ENCODE measurements around the gene PER2. TPM values are rescaled to one million over a fixed set of nuclear protein-coding genes. Genes with fewer than 3 reads are reported as not detected.

The PER2 gene
- total and polyA plus RNA-seq, 2 donors (not counting 3 experiments of a cell fraction or from before 2014, with no cell fraction given): 0.86 to 3.8 TPM

- intact Hi-C loops (cut with micrococcal nuclease): no loop called here
- no peaks in the 10 kb centered on the region for H3K9me1 ChIP-seq (replicated peaks; ENCODE audit: control insufficient read depth, extremely low read depth, insufficient read depth, low read length)
- ChIA-PET POLR2A (no interaction called here), CTCF (no interaction called here)
- no peaks in the 10 kb centered on the region for H3K9me3 ChIP-seq (replicated peaks; ENCODE audit: control insufficient read depth, insufficient read depth, low read length)
- dilution Hi-C loops (cut with MboI; ENCODE audit: extremely low pct_ligation_motif_present, low sequenced_read_pairs): no loop called here
- no peaks in the 10 kb centered on the region for H4K20me1 ChIP-seq (replicated peaks; ENCODE audit: control insufficient read depth, extremely low read depth, insufficient read depth, low read length)
- peaks cover under 1% of the 10 kb centered on the region for H3K4me1 ChIP-seq (ENCODE audit: control insufficient read depth, extremely low read depth, insufficient read depth, low read length)
- no peak for TF ChIP-seq POLR2AphosphoS5 (IDR thresholded peaks at IDR 0.05; ENCODE audit: insufficient read depth, low read depth, low read length)
- no peak for TF ChIP-seq CTCF (IDR thresholded peaks at IDR 0.05; ENCODE audit: extremely low read depth in 1 of 2, insufficient read depth in 1 of 2, low read depth in 1 of 2, low read length in 2 of 2)
- no peak for TF ChIP-seq FOS (IDR thresholded peaks at IDR 0.05; ENCODE audit: borderline replicate concordance, insufficient read depth, low read length)
- no peak overlapping the region for H3K27ac ChIP-seq (ENCODE audit: insufficient read depth, low read depth, low read length)
- no peaks in the 10 kb centered on the region for H3K27me3 ChIP-seq (ENCODE audit: control insufficient read depth in 2 of 2, insufficient read depth in 2 of 2, low read length in 2 of 2)
- BruUV-seq (replicated peaks): no TSS peak
- DNase-seq (ENCODE audit: low read depth, low spot score): no peak
- H3K79me2 ChIP-seq (ENCODE audit: control insufficient read depth, insufficient read depth, low read length): no peaks in the 10 kb centered on the region
- H2AFZ ChIP-seq (ENCODE audit: low read depth, low read length): no peak overlapping the region
- no peaks in the 10 kb centered on the region for H3K36me3 ChIP-seq (ENCODE audit: control insufficient read depth in 2 of 2, extremely low read depth in 1 of 2, insufficient read depth in 2 of 2, low read length in 2 of 2)
- no peak for FAIRE-seq
- H3K4me2 ChIP-seq (ENCODE audit: insufficient read depth, low read length): no peak overlapping the region
- no peak overlapping the region for H3K4me3 ChIP-seq (replicated peaks in 1 of 3; ENCODE audit: insufficient read depth in 1 of 3, low read depth in 1 of 3, low read length in 3 of 3)
- no peak overlapping the region for H3K9ac ChIP-seq (replicated peaks; ENCODE audit: extremely low read depth, insufficient read depth, low read length)
These were observed 6.2 kb upstream of the PER2 start for GRCh38 chr2:238294393-238295143.

- H3K9ac ChIP-seq (replicated peaks; ENCODE audit: extremely low read depth, insufficient read depth, low read length): no peak overlapping the region
- no peak overlapping the region for H3K4me3 ChIP-seq (replicated peaks in 1 of 3; ENCODE audit: insufficient read depth in 1 of 3, low read depth in 1 of 3, low read length in 3 of 3)
- intact Hi-C loops (cut with micrococcal nuclease): no loop called here
- ChIA-PET CTCF (no interaction called here), POLR2A (no interaction called here)
- no peaks in the 10 kb centered on the region for H3K9me1 ChIP-seq (replicated peaks; ENCODE audit: control insufficient read depth, extremely low read depth, insufficient read depth, low read length)
- no peak for FAIRE-seq
- no peaks in the 10 kb centered on the region for H3K27me3 ChIP-seq (ENCODE audit: control insufficient read depth in 2 of 2, insufficient read depth in 2 of 2, low read length in 2 of 2)
- H2AFZ ChIP-seq (ENCODE audit: low read depth, low read length): no peak overlapping the region
- no peak overlapping the region for H3K27ac ChIP-seq (ENCODE audit: insufficient read depth, low read depth, low read length)
- peaks cover 6% of the 10 kb centered on the region for H3K4me1 ChIP-seq (ENCODE audit: control insufficient read depth, extremely low read depth, insufficient read depth, low read length)
- no peak for DNase-seq (ENCODE audit: low read depth, low spot score)
- H3K9me3 ChIP-seq (replicated peaks; ENCODE audit: control insufficient read depth, insufficient read depth, low read length): no peaks in the 10 kb centered on the region
- H4K20me1 ChIP-seq (replicated peaks; ENCODE audit: control insufficient read depth, extremely low read depth, insufficient read depth, low read length): no peaks in the 10 kb centered on the region
- BruUV-seq (replicated peaks): no TSS peak
- TF ChIP-seq FOS (IDR thresholded peaks at IDR 0.05; ENCODE audit: borderline replicate concordance, insufficient read depth, low read length) (no peak), MYC (IDR thresholded peaks at IDR 0.05; ENCODE audit: low read depth, low read length) (no peak), EZH2 (IDR thresholded peaks at IDR 0.05; ENCODE audit: borderline replicate concordance, low read depth, low read length, severe bottlenecking) (no peak), GATA2 (IDR thresholded peaks at IDR 0.05; ENCODE audit: insufficient read depth, insufficient read length, low read depth, low read length) (no peak), POLR2A (IDR thresholded peaks at IDR 0.05; ENCODE audit: low read depth, low read length) (no peak)
- no peak overlapping the region for H3K4me2 ChIP-seq (ENCODE audit: insufficient read depth, low read length)
- H3K79me2 ChIP-seq (ENCODE audit: control insufficient read depth, insufficient read depth, low read length): no peaks in the 10 kb centered on the region
- no peaks in the 10 kb centered on the region for H3K36me3 ChIP-seq (ENCODE audit: control insufficient read depth in 2 of 2, extremely low read depth in 1 of 2, insufficient read depth in 2 of 2, low read length in 2 of 2)
- dilution Hi-C loops (cut with MboI; ENCODE audit: extremely low pct_ligation_motif_present, low sequenced_read_pairs): no loop called here
These were observed 5.6 kb upstream of the PER2 start for GRCh38 chr2:238294046-238294392.
